ENCODE measurements around the gene FGF1. TPM values are rescaled to one million over a fixed set of nuclear protein-coding genes. Genes with fewer than 3 reads are reported as not detected.

FGF1 gene
- total RNA-seq, 1 experiment from 2014 or later: 3.2 TPM

DNA sequence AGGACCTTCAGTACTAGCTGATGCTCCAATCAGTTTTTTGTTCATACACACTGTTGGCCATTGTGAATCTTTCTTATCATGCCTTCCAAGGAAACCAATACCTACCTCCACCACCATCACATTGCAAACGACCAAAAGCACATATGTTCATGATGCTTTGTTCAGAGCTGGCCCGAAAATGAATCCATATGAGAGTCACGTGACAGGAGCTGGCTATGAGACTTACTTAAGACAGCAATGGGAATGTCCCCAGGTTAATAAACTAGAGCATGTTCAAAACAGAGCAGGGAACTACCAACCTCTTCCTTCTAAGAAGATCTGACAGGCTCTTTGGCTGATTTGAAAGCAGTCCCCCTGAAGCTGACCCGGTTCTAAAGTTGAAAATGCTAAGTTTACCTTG, 93.5 kb downstream of the FGF1 start:
- no peak overlapping the region for H3K18ac ChIP-seq (ENCODE audit: insufficient read length, low read depth, low read length)
- H2BK120ac ChIP-seq (ENCODE audit: low read depth, low read length, poor library complexity, severe bottlenecking): no peak overlapping the region
- no peak overlapping the region for H4K91ac ChIP-seq (ENCODE audit: insufficient read length, low read depth, low read length)
- no peak overlapping the region for H3K4me3 Mint-ChIP-seq
- H2BK12ac ChIP-seq (ENCODE audit: insufficient read length, low read depth, low read length): no peak overlapping the region
- H2BK20ac ChIP-seq (ENCODE audit: low read depth, low read length, poor library complexity, severe bottlenecking): no peak overlapping the region
- no peak overlapping the region for H3K27ac ChIP-seq (ENCODE audit: insufficient read length, low read depth, low read length)
- TF ChIP-seq, protein P1, sequence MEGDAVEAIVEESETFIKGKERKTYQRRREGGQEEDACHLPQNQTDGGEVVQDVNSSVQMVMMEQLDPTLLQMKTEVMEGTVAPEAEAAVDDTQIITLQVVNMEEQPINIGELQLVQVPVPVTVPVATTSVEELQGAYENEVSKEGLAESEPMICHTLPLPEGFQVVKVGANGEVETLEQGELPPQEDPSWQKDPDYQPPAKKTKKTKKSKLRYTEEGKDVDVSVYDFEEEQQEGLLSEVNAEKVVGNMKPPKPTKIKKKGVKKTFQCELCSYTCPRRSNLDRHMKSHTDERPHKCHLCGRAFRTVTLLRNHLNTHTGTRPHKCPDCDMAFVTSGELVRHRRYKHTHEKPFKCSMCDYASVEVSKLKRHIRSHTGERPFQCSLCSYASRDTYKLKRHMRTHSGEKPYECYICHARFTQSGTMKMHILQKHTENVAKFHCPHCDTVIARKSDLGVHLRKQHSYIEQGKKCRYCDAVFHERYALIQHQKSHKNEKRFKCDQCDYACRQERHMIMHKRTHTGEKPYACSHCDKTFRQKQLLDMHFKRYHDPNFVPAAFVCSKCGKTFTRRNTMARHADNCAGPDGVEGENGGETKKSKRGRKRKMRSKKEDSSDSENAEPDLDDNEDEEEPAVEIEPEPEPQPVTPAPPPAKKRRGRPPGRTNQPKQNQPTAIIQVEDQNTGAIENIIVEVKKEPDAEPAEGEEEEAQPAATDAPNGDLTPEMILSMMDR (conservative IDR thresholded peaks at IDR 0.05): no peak
- no peak overlapping the region for H3K9ac ChIP-seq (ENCODE audit: extremely low read depth, insufficient read length, low read length)
- no peaks in the 10 kb centered on the region for H4K20me1 ChIP-seq (ENCODE audit: control insufficient read depth, insufficient read depth, insufficient read length)
- no CpG with 5 or more reads among the region's 4 CpGs for WGBS (ENCODE audit: extremely low coverage, insufficient read length, low lambda C conversion rate)
- no peak overlapping the region for H3K14ac ChIP-seq (ENCODE audit: insufficient read depth, low read length)
- no peak overlapping the region for H2AFZ ChIP-seq (ENCODE audit: low read length)
- H4K5ac ChIP-seq (ENCODE audit: insufficient read length, low read depth, low read length): no peak overlapping the region
- H3K27me3 Mint-ChIP-seq (ENCODE audit: low read depth): no peaks in the 10 kb centered on the region; the same call in none of the 2 replicates
- no peaks in the 10 kb centered on the region for H3K9me3 Mint-ChIP-seq
- H3K23me2 ChIP-seq (ENCODE audit: insufficient read length, low read depth, low read length, poor library complexity, severe bottlenecking): no peaks in the 10 kb centered on the region
- H2BK5ac ChIP-seq (ENCODE audit: insufficient read length, low read length): no peak overlapping the region
- H3T11ph ChIP-seq (ENCODE audit: low read length): no peak overlapping the region
- H3K79me1 ChIP-seq (ENCODE audit: insufficient read depth, low read depth, low read length, poor library complexity, severe bottlenecking): no peaks in the 10 kb centered on the region
- no peak overlapping the region for H2AK5ac ChIP-seq (ENCODE audit: insufficient read length, low read length)
- DNase-seq: no peak
- H3K4ac ChIP-seq (ENCODE audit: low read depth, low read length): no peak overlapping the region
- no peak overlapping the region for H3K56ac ChIP-seq (ENCODE audit: insufficient read length, low read depth, low read length)
- peaks cover 5 to 9% of the 10 kb centered on the region in 2 experiments for H3K4me1 Mint-ChIP-seq
- H3K36me3 Mint-ChIP-seq (ENCODE audit: insufficient read depth in 1 of 3, low read depth in 3 of 3): peaks cover 0 to 2% (median 2%) of the 10 kb centered on the region in 3 experiments; a peak in 2 of 7 replicates
- H3K79me2 ChIP-seq (ENCODE audit: insufficient read depth, low read length): no peaks in the 10 kb centered on the region
- H3K23ac ChIP-seq (ENCODE audit: insufficient read length, low read depth, low read length): no peak overlapping the region
- no peak overlapping the region for H3K27ac Mint-ChIP-seq
- H4K8ac ChIP-seq (replicated peaks; ENCODE audit: insufficient read length, low read depth, low read length): no peak overlapping the region
- no peak overlapping the region for H2BK15ac ChIP-seq (ENCODE audit: low read depth, low read length)
- H3K27me3 ChIP-seq (ENCODE audit: insufficient read depth, low read length): no peaks in the 10 kb centered on the region
- H3K9me3 ChIP-seq (ENCODE audit: control insufficient read depth, low read depth, low read length): no peaks in the 10 kb centered on the region
- no peak overlapping the region for H3K4me2 ChIP-seq (ENCODE audit: insufficient read depth, insufficient read length, low read length)
- peaks cover 2% of the 10 kb centered on the region; the same call in 1 of the 2 replicates for H3K4me1 ChIP-seq (ENCODE audit: insufficient read depth, low read length)
